Endothelial cell of umbilical vein (primary cell): ENCODE data around the gene TMPRSS13. TPM values are rescaled to one million over a fixed set of nuclear protein-coding genes. Genes with fewer than 3 reads are reported as not detected.

Source experiments
- BruUV-seq: library from RNA; stranded (reverse); fragments of 400-500 nt; replicated peaks from 2 replicates; lab custom pipeline; 2021; lab: Mats Ljungman, UMichigan
- CTCF ChIA-PET: fragments of 300-600, 350-600 bp; sonication (Branson Sonifier 250); formaldehyde crosslinking; loops from one replicate; lab custom pipeline; 2021; ENCODE audit warnings: antibody characterized with exemption, inconsistent platforms; lab: Charles Lee
- POLR2A ChIA-PET: fragments of 300-600, 350-600 bp; sonication (Branson Sonifier 250); formaldehyde crosslinking; loops from one replicate; lab custom pipeline; 2021; ENCODE audit warnings: antibody characterized with exemption, inconsistent platforms; lab: Charles Lee
- DNase-seq: peaks from one replicate; pipeline ENCODE4 v3.0.0-alpha.2; 2011; ENCODE audit warnings: low read depth, low spot score
- FAIRE-seq: peaks from 2 replicates; lab custom pipeline; 2011; peaks lifted over from hg19 to GRCh38; lab: Jason Lieb, UNC
- H2AFZ ChIP-seq: 2 replicates; pipeline ENCODE4 v1.6.0; 2012; ENCODE audit warnings: low read depth, low read length, control low read depth, inconsistent platforms
- H3K27ac ChIP-seq: 2 replicates; pipeline ENCODE4 v1.5.1; 2011; ENCODE audit warnings: low read depth, mild to moderate bottlenecking, control low read depth, low read length, moderate library complexity; ENCODE audit not compliant: insufficient read depth
- H3K27me3 ChIP-seq, 2 experiments: 2 replicates each; pipeline versions ENCODE4 v1.6.0 to v1.6.1; 2011; ENCODE audit warnings: low read length in 2 of 2, mixed read lengths in 1 of 2; ENCODE audit not compliant: control insufficient read depth in 2 of 2, insufficient read depth in 2 of 2
- H3K36me3 ChIP-seq, 2 experiments: 2 replicates in 1 of 2; 3 replicates in 1 of 2; pipeline ENCODE4 v1.5.1; 2011; ENCODE audit warnings: low read length in 2 of 2, mild to moderate bottlenecking in 1 of 2, moderate library complexity in 1 of 2; ENCODE audit not compliant: control insufficient read depth in 2 of 2, insufficient read depth in 2 of 2; ENCODE audit errors: extremely low read depth in 1 of 2
- H3K4me1 ChIP-seq: 3 replicates; pipeline ENCODE4 v1.5.1; 2011; ENCODE audit warnings: mild to moderate bottlenecking, low read length; ENCODE audit not compliant: control insufficient read depth, insufficient read depth; ENCODE audit errors: extremely low read depth
- H3K4me2 ChIP-seq: 2 replicates; pipeline ENCODE4 v1.6.1; 2011; ENCODE audit warnings: low read length, control low read depth, mixed read lengths; ENCODE audit not compliant: insufficient read depth
- H3K4me3 ChIP-seq, 3 experiments: fragments of 200-600 bp in 1 of 3; sonication (generic), shearing (Covaris generic) in 1 of 3; replicated peaks in 1 of 3; 2 replicates each; pipeline ENCODE4 v1.5.1; 2011 to 2016; ENCODE audit warnings: control low read depth in 3 of 3, low read length in 3 of 3, mild to moderate bottlenecking in 2 of 3, inconsistent platforms in 1 of 3, low read depth in 1 of 3, moderate library complexity in 1 of 3; ENCODE audit not compliant: insufficient read depth in 1 of 3
- H3K79me2 ChIP-seq: 2 replicates; pipeline ENCODE4 v1.6.0; 2012; ENCODE audit warnings: low read length, inconsistent platforms; ENCODE audit not compliant: control insufficient read depth, insufficient read depth
- H3K9ac ChIP-seq: replicated peaks from 2 replicates; pipeline ENCODE3; 2011; ENCODE audit warnings: low read length, control low read depth; ENCODE audit not compliant: insufficient read depth; ENCODE audit errors: extremely low read depth
- H3K9me1 ChIP-seq: replicated peaks from 3 replicates; pipeline ENCODE4 v1.6.0; 2011; ENCODE audit warnings: mild to moderate bottlenecking, low read length; ENCODE audit not compliant: control insufficient read depth, insufficient read depth; ENCODE audit errors: extremely low read depth
- H3K9me3 ChIP-seq: replicated peaks from 2 replicates; pipeline ENCODE4 v1.5.1; 2012; ENCODE audit warnings: low read length, inconsistent platforms; ENCODE audit not compliant: control insufficient read depth, insufficient read depth
- H4K20me1 ChIP-seq: replicated peaks from 2 replicates; pipeline ENCODE3; 2011; ENCODE audit warnings: mild to moderate bottlenecking, low read length; ENCODE audit not compliant: control insufficient read depth, insufficient read depth; ENCODE audit errors: extremely low read depth
- CTCF ChIP-seq, 2 donors: IDR thresholded peaks; 1 replicate in 1 of 2; 2 replicates in 1 of 2; pipeline ENCODE4 v1.5.1; 2011; ENCODE audit warnings: low read length in 2 of 2, mild to moderate bottlenecking in 2 of 2, moderate library complexity in 2 of 2, control low read depth in 1 of 2, inconsistent platforms in 1 of 2, low read depth in 1 of 2; ENCODE audit not compliant: insufficient read depth in 1 of 2; ENCODE audit errors: extremely low read depth in 1 of 2
- EZH2 ChIP-seq: IDR thresholded peaks from 2 replicates; pipeline ENCODE4 v1.6.1; 2012; ENCODE audit warnings: borderline replicate concordance, low read depth, mild to moderate bottlenecking, moderate library complexity, low read length, inconsistent platforms; ENCODE audit not compliant: severe bottlenecking
- FOS ChIP-seq: IDR thresholded peaks from 2 replicates; pipeline ENCODE4 v1.6.1; 2011; ENCODE audit warnings: mild to moderate bottlenecking, low read length, moderate library complexity, borderline replicate concordance; ENCODE audit not compliant: insufficient read depth
- GATA2 ChIP-seq: IDR thresholded peaks from 2 replicates; pipeline ENCODE4 v1.7.0; 2011; ENCODE audit warnings: low read depth, mild to moderate bottlenecking, moderate library complexity, mixed read lengths, low read length; ENCODE audit not compliant: insufficient read length, insufficient read depth
- JUN ChIP-seq: IDR thresholded peaks from 2 replicates; pipeline ENCODE4 v1.6.1; 2011; ENCODE audit warnings: borderline replicate concordance, low read depth; ENCODE audit not compliant: insufficient read length, insufficient read depth
- MAX ChIP-seq: IDR thresholded peaks from 2 replicates; pipeline ENCODE4 v1.6.1; 2011; ENCODE audit not compliant: insufficient read depth, insufficient read length
- MYC ChIP-seq: IDR thresholded peaks from one replicate; pipeline ENCODE4 v1.6.1; 2011; ENCODE audit warnings: mild to moderate bottlenecking, low read depth, low read length
- POLR2A ChIP-seq: IDR thresholded peaks from 2 replicates; pipeline ENCODE4 v1.6.1; 2012; ENCODE audit warnings: low read depth, mild to moderate bottlenecking, control low read depth, low read length
- POLR2AphosphoS5 ChIP-seq: IDR thresholded peaks from 2 replicates; pipeline ENCODE4 v1.6.1; 2012; ENCODE audit warnings: low read depth, mild to moderate bottlenecking, control low read depth, low read length, moderate library complexity; ENCODE audit not compliant: insufficient read depth
- dilution Hi-C: fragments of 300-500 bp; cut with MboI; formaldehyde crosslinking; loops from one replicate; pipeline ENCODE4 v1.15.0; 2019; ENCODE audit warnings: low sequenced_read_pairs; ENCODE audit not compliant: extremely low pct_ligation_motif_present
- intact Hi-C: fragments of 100-400 bp; cut with micrococcal nuclease; formaldehyde crosslinking; loops from one replicate; pipeline ENCODE4 v1.10.0; 2022
- polyA plus RNA-seq, 4 experiments: library from polyadenylated mRNA; depleted of rRNA in 3 of 4; stranded (reverse) in 3 of 4; unstranded in 1 of 4; fragments of >200 nt; gene quantifications; 2 replicates each; pipeline versions ENCODE4 v1.2.1 to v1.2.3, GENCODE V29; 2011 to 2012; ENCODE audit warnings: missing spikeins in 1 of 4
- total RNA-seq: library from RNA; stranded (reverse); gene quantifications from 2 replicates; pipeline ENCODE4 v1.2.3, GENCODE V29; 2021

TMPRSS13 gene
- total and polyA plus RNA-seq, 2 donors (not counting 3 experiments of a cell fraction or from before 2014, with no cell fraction given), result 0.22 to 0.46 TPM

GRCh38 chr11:117881217-117881616, 48.0 kb downstream of the TMPRSS13 start:
- Histone ChIP-seq H2AFZ (no peak overlapping the region), H3K4me3 (no peak overlapping the region), H3K27me3 (peaks cover 43 to 50% of the 10 kb centered on the region in 2 experiments), H3K9me3 (no peaks in the 10 kb centered on the region), H3K4me2 (no peak overlapping the region), H3K9me1 (no peaks in the 10 kb centered on the region), H4K20me1 (no peaks in the 10 kb centered on the region), H3K9ac (no peak overlapping the region), H3K79me2 (no peaks in the 10 kb centered on the region), H3K36me3 (no peaks in the 10 kb centered on the region), H3K27ac (no peak overlapping the region), H3K4me1 (no peaks in the 10 kb centered on the region)
- ChIA-PET POLR2A (no interaction called here), CTCF (interaction anchor here (1.4 kb wide), 1 partner anchor 65 kb away, joined by 3 read pairs; no protein-coding TSS in a partner anchor)
- no peak for FAIRE-seq
- no TSS peak for BruUV-seq
- intact Hi-C loops (no loop called here), dilution Hi-C loops (no loop called here)
- TF ChIP-seq POLR2A (no peak), EZH2 (no peak), JUN (no peak), POLR2AphosphoS5 (no peak), FOS (no peak), MAX (no peak), CTCF (IDR thresholded peaks at IDR 0.05; ENCODE audit: extremely low read depth in 1 of 2, insufficient read depth in 1 of 2, low read depth in 1 of 2, low read length in 2 of 2) (no peak), GATA2 (no peak), MYC (no peak)
- no peak for DNase-seq
